HG03095 (cell line): ENCODE data around the gene UIMC1.
A peak's percentile ranks its signal among the peaks of the same experiment; 100 is the strongest.

Experiments
- ATAC-seq: cut with Tn5 transposase; IDR thresholded peaks from one replicate; pipeline ENCODE4 v1.9.1; 2021; ENCODE audit warnings: moderate library complexity; ENCODE audit not compliant: unreplicated experiment

Gene UIMC1

GRCh38 chr5:176906126-176906525, 100.5 kb downstream of the UIMC1 start:
- ATAC-seq, result no peak

DNA sequence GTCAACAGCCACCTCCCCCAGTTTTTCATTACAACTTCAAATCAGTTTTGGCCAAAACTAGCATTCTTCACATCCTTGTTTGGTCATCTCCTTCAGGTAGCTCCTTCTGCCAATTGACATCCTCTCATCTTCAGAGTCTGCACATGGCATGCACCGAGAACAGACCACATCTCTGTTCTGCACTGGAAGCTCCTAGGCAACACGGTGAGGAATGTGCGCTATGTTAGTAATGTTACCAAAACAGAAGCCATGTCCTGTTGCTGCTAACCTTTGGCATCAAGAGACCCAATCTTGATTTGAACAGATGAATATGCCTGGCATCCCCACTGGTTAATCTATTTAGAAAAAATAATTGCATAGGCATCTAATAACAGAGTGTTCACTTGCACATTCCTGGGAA, 102.3 kb downstream of the UIMC1 start:
- no peak for ATAC-seq

- ATAC-seq, result no peak
Measured at GRCh38 chr5:176902911-176903664, 103.5 kb downstream of the UIMC1 start.

DNA sequence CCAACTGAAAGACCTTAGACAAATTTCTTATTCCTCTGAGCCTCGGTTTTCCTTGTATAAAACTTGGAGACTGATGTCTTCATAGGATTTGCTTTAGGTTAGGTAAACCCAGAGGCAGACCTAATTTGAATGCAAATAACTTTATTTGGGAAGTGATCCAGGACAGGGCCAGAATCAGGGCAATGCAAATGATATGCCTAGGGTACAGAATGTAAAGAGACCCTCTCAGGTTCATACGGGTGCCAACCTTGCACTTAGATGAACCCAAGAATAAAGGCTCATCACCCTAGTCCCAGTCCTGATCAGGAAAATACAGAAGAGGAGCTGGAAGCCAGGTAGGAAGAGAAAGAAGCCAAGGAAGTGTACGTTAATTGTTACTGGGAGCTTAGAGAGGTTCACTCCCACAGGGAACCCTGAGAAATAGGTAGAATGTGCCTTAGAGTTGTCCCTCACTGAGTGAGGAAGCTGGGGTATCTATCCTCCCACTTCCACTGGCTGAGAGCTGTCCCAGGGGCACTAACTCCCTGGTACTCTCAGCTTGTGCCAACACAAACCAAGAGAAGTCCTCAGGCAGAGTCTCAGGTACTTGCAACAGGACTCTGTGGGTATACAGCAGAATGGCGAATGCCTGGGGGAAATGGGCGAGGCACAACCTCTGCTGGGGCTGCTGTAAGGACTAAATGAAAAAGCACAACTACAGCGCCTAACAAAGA, 104.3 kb downstream of the UIMC1 start:
- no peak for ATAC-seq

GRCh38 chr5:176901260-176902101, 105.1 kb downstream of the UIMC1 start:
- peak; percentile 68 for ATAC-seq

GRCh38 chr5:176900780-176901204, 105.8 kb downstream of the UIMC1 start:
- no peak for ATAC-seq

DNA sequence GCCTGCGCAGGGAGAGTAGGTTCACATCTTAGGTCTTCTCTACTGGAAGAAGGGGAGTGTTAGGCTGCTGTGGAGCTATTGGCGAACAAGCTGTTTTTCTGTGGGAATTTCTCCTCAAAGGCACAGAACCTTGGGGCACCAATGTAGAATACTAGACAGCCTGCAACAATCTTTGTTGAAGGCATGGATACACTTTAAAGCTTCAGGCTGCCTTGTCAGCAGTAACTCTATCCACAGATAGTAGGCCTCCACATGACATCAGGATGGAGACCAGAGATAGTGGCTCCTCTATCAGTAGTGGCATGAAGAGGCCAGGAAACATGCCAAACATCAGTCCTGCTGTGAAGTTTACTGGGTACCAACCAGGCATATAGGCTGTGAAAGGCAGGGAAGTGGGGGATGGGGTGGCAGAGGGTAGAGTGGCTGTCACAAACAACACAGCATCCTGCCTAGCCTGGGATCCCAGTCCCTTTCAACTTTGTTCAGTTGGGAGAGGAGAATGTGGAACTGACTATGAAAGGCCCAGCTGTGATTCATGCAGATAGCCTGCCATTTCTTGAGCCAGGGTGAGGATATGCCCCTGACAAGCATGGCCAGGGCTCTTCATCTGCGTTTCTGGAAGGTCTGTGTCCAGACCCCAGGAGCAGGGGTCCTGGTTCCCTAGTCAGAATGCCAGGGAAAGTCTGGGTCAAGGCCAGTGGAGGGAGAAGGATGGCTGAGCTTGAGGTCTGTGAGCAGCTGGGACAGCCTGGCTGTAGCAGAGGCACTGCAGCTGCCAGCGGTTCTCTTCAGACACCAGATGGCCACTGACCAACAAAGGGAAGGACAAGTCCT, 106.4 kb downstream of the UIMC1 start:
- no peak for ATAC-seq

DNA sequence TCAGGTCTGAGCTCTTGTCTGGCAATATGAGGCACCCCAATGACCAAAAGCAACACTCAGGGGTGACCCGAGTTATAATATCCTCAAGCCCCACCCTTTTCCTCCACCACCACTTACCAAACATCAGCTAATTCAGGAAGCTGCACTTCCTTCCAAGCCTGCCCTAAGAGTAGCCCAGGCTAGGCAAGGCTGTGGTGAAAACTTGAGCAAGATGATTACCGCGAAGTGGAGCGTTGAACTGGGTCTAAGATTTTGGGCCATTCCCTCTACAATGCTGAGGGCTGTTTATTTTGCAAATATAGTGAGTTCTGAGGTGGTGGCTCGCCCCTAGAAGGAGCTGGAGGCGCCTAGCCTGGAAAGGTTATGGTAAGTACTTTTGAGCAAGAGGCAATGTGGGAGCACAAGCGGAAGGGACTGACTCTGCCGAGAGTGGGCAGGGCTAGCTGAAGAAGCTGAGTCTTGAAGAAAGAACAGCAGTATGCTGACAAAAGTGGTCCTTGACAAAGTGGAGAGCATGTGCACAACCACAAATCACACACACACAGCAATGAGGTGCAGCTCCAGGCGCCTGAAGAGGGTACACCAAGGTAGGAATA, 107.2 kb downstream of the UIMC1 start, which contains the start of gene HK3:
TSS of gene HK3 (minus strand) at position 51 of the 596 bp plus-strand sequence. CDS start 3,187 bp downstream, outside the sequence.
- ATAC-seq, result no peak

DNA sequence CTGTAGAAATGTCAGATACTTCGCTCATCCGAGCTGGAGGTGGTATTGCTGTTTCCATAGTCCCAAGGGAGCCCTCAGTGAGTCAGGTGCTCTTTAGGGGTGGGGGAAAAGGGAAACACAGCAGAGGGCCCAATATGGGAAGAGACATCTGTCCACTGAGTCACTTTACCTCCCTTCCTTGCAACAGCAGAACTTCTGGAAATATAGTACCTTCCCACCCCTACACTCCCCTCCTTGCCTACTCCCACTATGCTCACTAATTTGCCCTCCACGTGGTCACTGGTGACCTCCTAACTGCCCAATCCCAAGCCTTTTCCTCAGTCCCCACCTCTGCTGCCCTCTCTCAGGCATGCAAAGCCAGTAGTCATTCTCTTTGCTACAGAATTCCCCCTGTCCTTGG, 109.3 kb downstream of the UIMC1 start:
- ATAC-seq, result no peak

DNA sequence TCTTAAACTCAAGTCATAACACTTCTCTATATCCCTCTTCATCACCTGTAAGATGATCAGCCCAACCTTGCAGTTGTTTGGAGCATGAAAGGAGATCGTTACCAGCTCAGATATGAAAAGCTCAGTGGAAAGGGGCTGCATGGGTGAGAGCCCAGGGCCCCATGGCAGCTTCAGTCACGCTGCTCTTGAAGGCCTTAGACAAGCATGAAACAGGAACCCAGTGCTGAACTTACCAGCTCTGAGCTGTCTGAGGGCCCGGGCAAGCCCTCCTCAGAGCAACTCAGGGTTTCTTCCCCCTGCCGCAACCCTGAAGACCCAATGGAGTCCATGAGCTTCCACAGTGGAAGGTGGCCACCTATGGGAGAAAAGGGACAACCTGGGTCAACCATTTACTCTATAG, 110.7 kb downstream of the UIMC1 start:
- ATAC-seq, result no peak

DNA sequence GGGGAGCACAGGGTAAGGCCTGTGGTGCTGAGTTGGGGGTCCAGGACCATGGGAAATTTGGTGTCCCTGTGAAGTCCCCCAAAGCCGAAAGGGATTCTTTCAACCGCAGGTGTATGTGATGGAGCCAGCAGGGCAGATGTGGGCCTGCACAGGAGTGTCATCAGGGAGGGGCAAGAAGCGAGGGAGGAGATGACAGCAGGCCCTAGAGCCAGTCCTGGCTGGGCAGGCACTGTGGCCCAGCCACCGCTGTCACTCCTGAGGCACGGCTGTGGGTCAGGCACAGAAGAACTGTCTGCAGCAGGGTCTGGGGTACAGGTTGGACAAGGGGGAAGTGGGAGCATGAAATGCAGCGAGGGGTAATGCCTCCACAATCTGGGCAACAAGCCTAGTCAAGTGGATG, 112.3 kb downstream of the UIMC1 start:
- no peak for ATAC-seq

GRCh38 chr5:176892663-176893062, 113.9 kb downstream of the UIMC1 start:
- no peak for ATAC-seq

DNA sequence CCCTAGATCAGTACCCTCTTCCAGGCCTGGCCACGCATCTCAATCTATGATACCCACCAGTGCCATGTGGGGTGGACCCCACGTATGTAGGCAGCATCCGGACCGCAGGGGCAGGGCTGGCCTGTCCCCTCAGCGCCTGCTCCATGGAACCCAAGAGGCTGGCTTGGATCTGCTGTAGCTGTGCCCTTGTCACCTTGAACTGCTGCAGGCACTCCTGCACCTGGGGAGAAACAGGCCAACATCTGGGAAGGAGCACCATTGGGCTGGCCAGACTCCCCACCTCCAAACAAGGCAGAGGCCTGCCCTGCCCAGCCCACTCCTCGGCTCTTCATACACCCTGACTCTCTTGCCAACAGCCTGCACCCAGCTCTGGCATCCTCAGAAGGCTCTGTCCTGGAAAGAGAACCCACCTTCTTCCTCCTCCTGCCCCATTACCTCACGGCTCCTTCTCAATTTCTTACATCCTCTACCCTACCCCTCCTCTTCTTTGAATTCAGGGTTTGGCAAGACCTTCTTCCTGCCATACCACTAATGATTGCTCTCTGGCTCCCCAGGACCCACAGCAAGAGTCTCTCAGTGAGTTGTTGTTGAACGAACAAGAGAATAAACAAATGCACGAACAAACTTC, 115.1 kb downstream of the UIMC1 start:
- no peak for ATAC-seq

- ATAC-seq, result no peak
Measured at GRCh38 chr5:176890455-176891330, 115.9 kb downstream of the UIMC1 start.

DNA sequence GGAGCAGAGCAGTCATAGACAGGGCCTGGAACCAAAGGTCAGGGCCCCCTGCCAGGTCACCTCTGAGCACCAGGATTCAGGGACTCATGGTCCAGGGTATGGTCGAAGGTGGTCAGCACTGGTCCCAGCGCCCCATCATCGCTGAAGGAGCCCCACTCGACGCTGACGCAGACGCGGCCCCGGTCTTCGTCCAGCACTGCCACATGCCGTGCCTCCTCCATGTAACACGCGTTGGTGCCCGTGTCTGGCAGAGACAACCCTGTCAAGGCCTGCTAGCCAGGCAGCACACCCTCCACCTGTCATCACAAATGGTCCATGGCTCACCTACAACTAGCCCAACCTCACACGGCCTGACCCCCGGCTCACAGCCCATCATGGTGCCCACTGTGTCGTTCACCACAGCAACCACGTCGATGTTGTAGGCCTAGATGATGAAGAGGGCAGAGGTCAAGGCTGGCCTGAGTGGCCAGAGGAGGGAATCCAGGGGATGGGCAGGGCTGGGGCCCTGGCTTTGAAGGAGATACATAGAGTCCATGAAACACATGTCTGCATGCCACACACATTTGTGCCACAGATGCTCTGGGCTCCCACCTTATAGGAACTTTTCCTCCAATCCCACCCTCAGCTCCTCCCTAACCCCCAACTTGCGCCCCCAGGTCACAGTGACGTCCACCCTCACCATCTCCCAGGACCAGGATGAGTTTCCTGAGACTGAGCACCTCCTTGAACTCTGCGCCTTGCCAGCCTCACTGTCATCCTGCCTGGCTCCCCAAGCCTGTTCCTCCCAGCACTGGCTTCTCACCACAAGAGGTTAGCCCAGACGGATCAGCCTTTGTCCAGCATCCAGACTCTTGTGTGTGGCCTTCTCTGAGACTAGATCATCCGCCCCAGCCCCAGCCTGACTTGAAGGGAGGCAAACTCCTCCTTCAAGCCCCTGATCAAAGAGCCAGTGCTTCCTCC, 117.0 kb downstream of the UIMC1 start:
- ATAC-seq, result no peak

GRCh38 chr5:176888865-176889165, 117.8 kb downstream of the UIMC1 start:
- no peak for ATAC-seq

- no peak for ATAC-seq
Measured at GRCh38 chr5:176888016-176888864, 118.3 kb downstream of the UIMC1 start.
